Pancreas (tissue), 10 donors: Measurements from ENCODE around the gene LNPK. TPM values are rescaled to one million over a fixed set of nuclear protein-coding genes. Genes with fewer than 3 reads are reported as not detected.

Experiments
- ATAC-seq, 4 donors: fragments of 200-7000 bp; cut with Tn5 transposase; one replicate each; pipeline versions ENCODE4 v1.8.0 to v1.9.1; 2020; ENCODE audit warnings: mild to moderate bottlenecking in 4 of 4, moderate library complexity in 4 of 4
- DNase-seq, 6 donors: peaks; one replicate each; pipeline ENCODE4 v3.0.0-alpha.2; 2020
- FAIRE-seq: peaks from 2 replicates; lab custom pipeline; 2012; peaks lifted over from hg19 to GRCh38; lab: Jason Lieb, UNC
- H3K27ac ChIP-seq, 4 donors: fragments of 200-600 bp; sonication (generic); 1 replicate in 3 of 4; 2 replicates in 1 of 4; pipeline versions ENCODE4 v1.5.0 to v1.8.0; 2020
- H3K27me3 ChIP-seq, 4 donors: fragments of 200-600 bp; one replicate each; pipeline ENCODE4 v1.8.0; 2021
- H3K36me3 ChIP-seq, 3 donors: fragments of 200-600 bp; sonication (generic) in 1 of 3; one replicate each; pipeline versions ENCODE4 v1.5.0 to v1.8.0; 2020 to 2021
- H3K4me1 ChIP-seq, 3 donors: fragments of 200-600 bp; one replicate each; pipeline ENCODE4 v1.8.0; 2021
- H3K4me3 ChIP-seq, 4 donors: fragments of 200-600 bp; sonication (generic) in 2 of 4; one replicate each; pipeline versions ENCODE4 v1.5.0 to v1.8.0; 2020 to 2021
- H3K9me3 ChIP-seq, 4 donors: fragments of 200-600 bp; one replicate each; pipeline ENCODE4 v1.8.0; 2021
- CTCF ChIP-seq, 4 donors: fragments of 200-600 bp; sonication (generic) in 3 of 4; IDR thresholded peaks; one replicate each; pipeline versions ENCODE4 v1.5.0 to v1.8.0; 2021; ENCODE audit warnings: antibody characterized with exemption in 4 of 4
- WGBS, 2 donors: extraction: QIAGEN DNeasy Blood & Tissue Kit; methylation state at CpG; one replicate each; pipeline ENCODE4 v1.1.7; 2013; 5-methylcytosine and 5-hydroxymethylcytosine counted together
- intact Hi-C, 3 donors: fragments of 100-400 bp; cut with DNase I; formaldehyde crosslinking; loops; one replicate each; pipeline versions ENCODE4 v1.11.1 to v1.14.2; 2022
- polyA plus RNA-seq, 2 donors: library from polyadenylated mRNA; stranded (reverse); fragments of 200-250 nt; gene quantifications; one replicate each; pipeline ENCODE4 v1.2.3, GENCODE V29; 2013
- total RNA-seq, 6 donors: library from RNA; stranded (reverse); fragmentation: NEBNext Ultra II Directional in 4 of 6; extraction: Animal tissue kit (Norgen Biotek cat#: 25700) in 4 of 6; gene quantifications; one replicate each; pipeline versions ENCODE4 v1.2.1 to v1.2.4, GENCODE V29; 2021 to 2023
- donor health status: healthy with polysubstance abuse.
- donor health status: DM: no; HTN: no; CAD: no; lungs with moderate emphysema.
- donor health status: DM: no; HTN: no; CAD: no.
- donor health status: control.
- donor health status: control.
- donor health status: Bipolar disorder and iron deficiency.
- donor health status: DM: yes; HTN: yes; CAD: no.
- donor health status: DM: no; HTN: no; CAD: no.
- donor health status: DM: no; HTN: no; CAD: no.
- donor health status: DM: yes; HTN: yes; CAD: no.

The LNPK gene
- total and polyA plus RNA-seq, 8 donors: 1.3 to 14.8 (median 8.3) TPM

DNA sequence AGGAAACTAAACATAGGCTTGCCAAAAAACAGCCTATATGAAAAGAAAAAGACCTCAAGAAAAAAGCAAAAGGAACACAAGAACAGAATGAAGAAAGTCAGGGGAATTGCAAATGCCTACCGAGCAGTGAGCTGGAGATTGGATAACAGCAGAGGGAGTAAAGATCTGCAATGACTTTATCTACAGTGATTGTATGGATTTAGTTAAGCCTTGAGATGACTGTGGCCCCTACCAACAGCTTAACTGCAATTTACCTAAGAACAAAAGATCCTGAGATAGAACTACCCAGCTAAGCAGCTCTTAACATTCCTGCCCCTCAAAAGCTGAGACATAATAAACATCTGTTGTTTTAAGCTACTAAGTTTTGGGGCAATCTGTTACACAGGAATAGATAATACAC is 20.5 kb downstream of the LNPK start:
- no peak for DNase-seq
- no peaks in the 10 kb centered on the region for H3K27me3 ChIP-seq

DNA sequence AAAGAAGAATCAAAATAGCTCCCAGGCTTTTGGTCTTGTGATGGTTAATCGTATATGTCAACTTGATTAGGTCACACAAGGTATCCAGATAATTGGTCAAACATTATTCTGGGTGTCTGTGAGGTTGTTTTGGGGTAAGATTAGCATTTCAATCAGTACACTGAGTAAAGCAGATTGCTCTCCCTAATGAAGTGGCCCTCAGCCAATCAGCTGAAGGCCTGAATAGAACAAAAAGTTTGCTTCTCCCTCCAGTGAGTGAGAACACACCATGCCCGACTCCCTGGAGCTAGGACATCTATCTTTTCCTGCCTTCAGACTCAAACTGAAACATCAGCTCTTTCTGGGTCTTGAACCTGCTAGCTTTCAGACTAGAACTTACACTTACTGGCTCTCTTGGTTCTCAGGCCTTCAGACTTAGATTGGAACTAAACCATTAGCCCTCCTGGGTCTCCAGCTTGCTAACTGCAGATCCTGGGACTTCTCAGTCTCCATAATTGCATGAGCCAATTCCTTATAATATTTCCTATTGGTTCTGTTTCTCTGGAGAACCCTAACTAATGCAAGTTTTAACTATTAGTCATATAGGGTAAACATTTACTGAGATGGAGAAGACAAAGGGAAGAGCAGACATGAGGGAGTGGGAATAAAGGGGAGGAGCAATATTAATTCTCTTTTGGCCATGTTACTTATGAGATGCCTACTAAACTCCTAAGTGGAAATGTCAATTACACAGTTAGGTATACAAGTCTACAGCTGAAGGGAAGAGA is 25.5 kb downstream of the LNPK start:
- intact Hi-C loops: no loop called here
- WGBS, 2 donors: 91 to 92% methylated on average over 2 of the region's 2 CpGs
- H3K4me3 ChIP-seq: no peak overlapping the region
- ATAC-seq (no peak), DNase-seq (no peak), FAIRE-seq (no peak)
- H3K9me3 ChIP-seq: no peaks in the 10 kb centered on the region
- TF ChIP-seq CTCF (IDR thresholded peaks at IDR 0.05): no peak
- H3K27me3 ChIP-seq: no peaks in the 10 kb centered on the region
- no peak overlapping the region for H3K27ac ChIP-seq
- no peaks in the 10 kb centered on the region for H3K4me1 ChIP-seq
- H3K36me3 ChIP-seq: peaks cover 0 to 5% (median 4%) of the 10 kb centered on the region in 3 donors

More for the DNA sequence above, 20.5 kb downstream of the LNPK start:
- Histone ChIP-seq H3K4me3 (no peak overlapping the region), H3K4me1 (no peaks in the 10 kb centered on the region), H3K36me3 (peaks cover 0 to 4% (median 0%) of the 10 kb centered on the region in 3 donors), H3K27ac (no peak overlapping the region), H3K9me3 (no peaks in the 10 kb centered on the region)
- FAIRE-seq (no peak), ATAC-seq (no peak)
- TF ChIP-seq CTCF (IDR thresholded peaks at IDR 0.05): no peak
- WGBS, 2 donors: 91 to 97% methylated on average over 1 of the region's 1 CpG
- intact Hi-C loops: no loop called here

- H3K4me3 ChIP-seq: no peak overlapping the region
- peaks cover 0 to 5% (median 4%) of the 10 kb centered on the region in 3 donors for H3K36me3 ChIP-seq
- H3K4me1 ChIP-seq: no peaks in the 10 kb centered on the region
- FAIRE-seq (no peak), ATAC-seq (no peak), DNase-seq (no peak)
- intact Hi-C loops: no loop called here
- no peaks in the 10 kb centered on the region for H3K9me3 ChIP-seq
- no peak overlapping the region for H3K27ac ChIP-seq
- H3K27me3 ChIP-seq: no peaks in the 10 kb centered on the region
- TF ChIP-seq CTCF (IDR thresholded peaks at IDR 0.05): no peak
- 90 to 98% methylated on average over 1 of the region's 1 CpG for WGBS, 2 donors
Measured at GRCh38 chr2:175973373-175973772, 28.7 kb downstream of the LNPK start.

DNA sequence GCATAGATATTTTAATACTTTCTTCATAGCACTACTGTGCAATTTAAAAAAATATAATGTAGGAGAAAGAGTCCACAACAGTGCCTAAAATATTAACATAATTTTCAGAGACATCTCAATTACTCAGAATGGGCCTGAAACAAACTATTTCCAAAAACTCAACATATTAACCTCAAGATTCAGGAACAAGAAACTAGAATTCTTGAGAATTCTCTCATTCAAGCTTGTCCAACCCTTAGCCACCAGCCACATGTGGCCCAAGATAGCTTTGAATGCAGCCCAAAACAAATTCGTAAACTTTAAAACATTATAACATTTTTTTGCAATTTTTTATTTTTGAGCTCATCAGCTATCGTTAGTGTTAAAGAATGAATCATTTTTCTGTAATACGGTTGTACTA is 35.2 kb downstream of the LNPK start:
- ATAC-seq: no peak
- DNase-seq: no peak
- no peaks in the 10 kb centered on the region for H3K36me3 ChIP-seq
- no peaks in the 10 kb centered on the region for H3K9me3 ChIP-seq
- FAIRE-seq: no peak
- no peak overlapping the region for H3K27ac ChIP-seq
- peak in 1 of 4 donors; percentile 4 for TF ChIP-seq CTCF (IDR thresholded peaks at IDR 0.05)
- WGBS, 2 donors: 95 to 99% methylated on average over 3 of the region's 3 CpGs
- H3K4me3 ChIP-seq: no peak overlapping the region
- H3K27me3 ChIP-seq: no peaks in the 10 kb centered on the region
- intact Hi-C loops: no loop called here
- H3K4me1 ChIP-seq: no peaks in the 10 kb centered on the region

DNA sequence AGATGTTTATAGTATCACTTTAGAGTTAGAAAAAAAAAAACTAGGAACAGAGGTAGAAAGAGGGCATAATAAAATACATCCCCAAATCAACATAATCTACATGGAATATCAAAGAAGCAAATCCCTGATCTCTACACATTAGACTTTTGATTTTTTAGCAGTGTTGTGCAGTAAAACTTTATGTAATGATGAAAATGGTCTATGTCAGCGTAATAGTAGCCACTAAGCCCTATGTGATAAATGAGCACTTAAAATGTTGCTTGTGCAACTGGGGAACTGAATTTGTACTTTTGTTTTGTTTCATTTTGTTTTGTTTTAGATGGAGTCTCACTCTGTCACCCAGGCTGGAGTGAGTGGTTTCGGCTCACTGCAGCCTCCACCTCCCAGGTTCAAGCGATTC is 36.3 kb downstream of the LNPK start:
- DNase-seq (no peak), ATAC-seq (no peak), FAIRE-seq (no peak)
- Histone ChIP-seq H3K27ac (no peak overlapping the region), H3K4me3 (no peak overlapping the region), H3K27me3 (no peaks in the 10 kb centered on the region), H3K36me3 (no peaks in the 10 kb centered on the region), H3K4me1 (no peaks in the 10 kb centered on the region), H3K9me3 (no peaks in the 10 kb centered on the region)
- intact Hi-C loops: no loop called here
- no peak for TF ChIP-seq CTCF (IDR thresholded peaks at IDR 0.05)
- 96 to 100% methylated on average over 3 of the region's 3 CpGs for WGBS, 2 donors
